ENCODE measurements around the gene TWNK. TPM values are rescaled to one million over a fixed set of nuclear protein-coding genes. Genes with fewer than 3 reads are reported as not detected.

TWNK gene
- total and polyA plus RNA-seq, 2 donors from 2014 or later = 3.8 to 8.9 TPM

GRCh38 chr10:101002456-101002855 lies 15.1 kb downstream of the TWNK start:
- DNase-seq = peak in 1 of 5 donors; percentile 45
- H3K27ac ChIP-seq (ENCODE audit: low read depth in 2 of 2, low read length in 2 of 2) = peak overlapping the region; percentile 98 to 99
- TF ChIP-seq CTCF (IDR thresholded peaks at IDR 0.05; ENCODE audit: borderline replicate concordance, extremely low read depth, insufficient read depth) = no peak
- H3K4me3 ChIP-seq (ENCODE audit: low read length in 3 of 3) = no peak overlapping the region
- no peak for FAIRE-seq
- H3K36me3 ChIP-seq (ENCODE audit: control insufficient read depth in 2 of 3, insufficient read depth in 3 of 3, low read length in 3 of 3) = peaks cover 0 to 25% (median 17%) of the 10 kb centered on the region in 3 donors
- intact Hi-C loops (cut with DNase I) = no loop called here
- H3K9ac ChIP-seq (ENCODE audit: low read length in 3 of 3) = peak overlapping the region in 1 of 3 donors; percentile 37
- H3K27me3 ChIP-seq (ENCODE audit: control insufficient read depth, insufficient read depth, low read length) = no peaks in the 10 kb centered on the region
- H3K9me3 ChIP-seq (ENCODE audit: control insufficient read depth in 2 of 3, insufficient read depth in 1 of 3, low read length in 3 of 3) = no peaks in the 10 kb centered on the region
- peaks cover 7 to 26% (median 8%) of the 10 kb centered on the region in 3 donors for H3K4me1 ChIP-seq (ENCODE audit: control insufficient read depth in 2 of 3, insufficient read depth in 2 of 3, low read depth in 1 of 3, low read length in 3 of 3)

- no peak overlapping the region for H3K9ac ChIP-seq (ENCODE audit: low read length in 3 of 3)
- intact Hi-C loops (cut with DNase I) = no loop called here
- DNase-seq (peak in 1 of 5 donors; percentile 40), FAIRE-seq (no peak)
- no peak overlapping the region for H3K27ac ChIP-seq (ENCODE audit: low read depth in 2 of 2, low read length in 2 of 2)
- no peaks in the 10 kb centered on the region for H3K27me3 ChIP-seq (ENCODE audit: control insufficient read depth, insufficient read depth, low read length)
- H3K4me1 ChIP-seq (ENCODE audit: control insufficient read depth in 2 of 3, insufficient read depth in 2 of 3, low read depth in 1 of 3, low read length in 3 of 3) = peaks cover 5 to 26% (median 8%) of the 10 kb centered on the region in 3 donors
- no peaks in the 10 kb centered on the region for H3K9me3 ChIP-seq (ENCODE audit: control insufficient read depth in 2 of 3, insufficient read depth in 1 of 3, low read length in 3 of 3)
- H3K4me3 ChIP-seq (ENCODE audit: low read length in 3 of 3) = no peak overlapping the region
- no peak for TF ChIP-seq CTCF (IDR thresholded peaks at IDR 0.05; ENCODE audit: borderline replicate concordance, extremely low read depth, insufficient read depth)
- peaks cover 0 to 25% (median 17%) of the 10 kb centered on the region in 3 donors for H3K36me3 ChIP-seq (ENCODE audit: control insufficient read depth in 2 of 3, insufficient read depth in 3 of 3, low read length in 3 of 3)
Measured at GRCh38 chr10:101003639-101004206, 16.4 kb downstream of the TWNK start.

- TF ChIP-seq CTCF (IDR thresholded peaks at IDR 0.05; ENCODE audit: borderline replicate concordance, extremely low read depth, insufficient read depth) = no peak
- peak in 1 of 5 donors; percentile 41 for DNase-seq
- H3K27ac ChIP-seq (ENCODE audit: low read depth in 2 of 2, low read length in 2 of 2) = no peak overlapping the region
- H3K4me1 ChIP-seq (ENCODE audit: control insufficient read depth in 2 of 3, insufficient read depth in 2 of 3, low read depth in 1 of 3, low read length in 3 of 3) = peaks cover 3 to 20% (median 8%) of the 10 kb centered on the region in 3 donors
- peaks cover 0 to 25% (median 17%) of the 10 kb centered on the region in 3 donors for H3K36me3 ChIP-seq (ENCODE audit: control insufficient read depth in 2 of 3, insufficient read depth in 3 of 3, low read length in 3 of 3)
- no peak for FAIRE-seq
- intact Hi-C loops (cut with DNase I) = no loop called here
- H3K9ac ChIP-seq (ENCODE audit: low read length in 3 of 3) = no peak overlapping the region
- no peaks in the 10 kb centered on the region for H3K27me3 ChIP-seq (ENCODE audit: control insufficient read depth, insufficient read depth, low read length)
- no peaks in the 10 kb centered on the region for H3K9me3 ChIP-seq (ENCODE audit: control insufficient read depth in 2 of 3, insufficient read depth in 1 of 3, low read length in 3 of 3)
- H3K4me3 ChIP-seq (ENCODE audit: low read length in 3 of 3) = no peak overlapping the region
Measured at GRCh38 chr10:101005361-101005760, 18.0 kb downstream of the TWNK start.
